Type B pancreatic cell (in vitro differentiated cells): ENCODE results near the gene ABCA3. TPM values are rescaled to one million over a fixed set of nuclear protein-coding genes. Genes with fewer than 3 reads are reported as not detected.
"Not testable (repeated sequence)": the region's sequence is repeated elsewhere in the genome, so short reads cannot be mapped to it uniquely, and the experiment has no call there.

Experiments
- DNase-seq: peaks from one replicate; pipeline ENCODE4 v3.0.0; 2021; ENCODE audit warnings: mixed read lengths; ENCODE audit not compliant: unreplicated experiment; ENCODE audit errors: extremely low spot score
- H3K27ac Mint-ChIP-seq: 2 replicates; pipeline ENCODE4 v1.8.0; 2021; ENCODE audit warnings: mild to moderate bottlenecking, mixed read lengths
- H3K27me3 Mint-ChIP-seq: 2 replicates; pipeline ENCODE4 v1.8.0; 2021; ENCODE audit warnings: mixed read lengths
- H3K36me3 Mint-ChIP-seq: 2 replicates; pipeline ENCODE4 v1.8.0; 2021; ENCODE audit warnings: mixed read lengths
- H3K4me1 Mint-ChIP-seq: one replicate; pipeline ENCODE4 v1.8.0; 2021; ENCODE audit warnings: mixed read lengths; ENCODE audit not compliant: unreplicated experiment
- H3K4me3 Mint-ChIP-seq: 2 replicates; pipeline ENCODE4 v1.8.0; 2021; ENCODE audit warnings: mild to moderate bottlenecking, mixed read lengths
- H3K9me3 Mint-ChIP-seq: 2 replicates; pipeline ENCODE4 v1.8.0; 2021; ENCODE audit warnings: mixed read lengths
- CTCF ChIP-seq: fragments of 200-600 bp; sonication (generic); conservative IDR thresholded peaks from 2 replicates; pipeline ENCODE4 v1.5.0; 2021; ENCODE audit warnings: antibody characterized with exemption, mild to moderate bottlenecking
- total RNA-seq: library from RNA; stranded (reverse); gene quantifications from 2 replicates; pipeline ENCODE4 v1.2.1, GENCODE V29; 2021; ENCODE audit warnings: low replicate concordance

ABCA3 gene
- total RNA-seq, 1 donor from 2014 or later = 10.5 TPM

DNA sequence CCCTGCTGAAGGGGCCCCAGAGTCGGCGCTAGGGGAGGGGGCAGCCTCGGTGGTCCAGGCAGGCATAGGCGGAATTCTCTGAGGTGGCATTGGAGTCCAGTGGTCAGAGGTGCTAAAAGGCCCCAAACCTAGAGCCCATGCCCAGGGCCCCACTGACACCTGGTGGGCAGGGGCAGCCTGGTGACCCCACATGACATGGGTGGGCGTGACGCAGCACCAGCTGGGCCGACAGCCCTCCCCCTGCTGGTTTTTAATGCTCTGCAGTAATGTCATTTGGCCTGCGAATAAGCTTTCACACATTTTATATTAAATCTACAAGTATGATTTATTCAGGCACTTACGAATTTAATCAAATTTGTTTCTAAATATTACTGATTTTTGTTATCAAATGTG is 70.5 kb downstream of the ABCA3 start:
- peaks cover 5% of the 10 kb centered on the region for H3K36me3 Mint-ChIP-seq
- DNase-seq = no peak
- H3K27me3 Mint-ChIP-seq = no peaks in the 10 kb centered on the region
- no peak for TF ChIP-seq CTCF
- no peaks in the 10 kb centered on the region for H3K9me3 Mint-ChIP-seq
- H3K4me1 Mint-ChIP-seq = peaks cover 21% of the 10 kb centered on the region
- peak overlapping the region; percentile 94 for H3K4me3 Mint-ChIP-seq
- no peak overlapping the region for H3K27ac Mint-ChIP-seq

DNA sequence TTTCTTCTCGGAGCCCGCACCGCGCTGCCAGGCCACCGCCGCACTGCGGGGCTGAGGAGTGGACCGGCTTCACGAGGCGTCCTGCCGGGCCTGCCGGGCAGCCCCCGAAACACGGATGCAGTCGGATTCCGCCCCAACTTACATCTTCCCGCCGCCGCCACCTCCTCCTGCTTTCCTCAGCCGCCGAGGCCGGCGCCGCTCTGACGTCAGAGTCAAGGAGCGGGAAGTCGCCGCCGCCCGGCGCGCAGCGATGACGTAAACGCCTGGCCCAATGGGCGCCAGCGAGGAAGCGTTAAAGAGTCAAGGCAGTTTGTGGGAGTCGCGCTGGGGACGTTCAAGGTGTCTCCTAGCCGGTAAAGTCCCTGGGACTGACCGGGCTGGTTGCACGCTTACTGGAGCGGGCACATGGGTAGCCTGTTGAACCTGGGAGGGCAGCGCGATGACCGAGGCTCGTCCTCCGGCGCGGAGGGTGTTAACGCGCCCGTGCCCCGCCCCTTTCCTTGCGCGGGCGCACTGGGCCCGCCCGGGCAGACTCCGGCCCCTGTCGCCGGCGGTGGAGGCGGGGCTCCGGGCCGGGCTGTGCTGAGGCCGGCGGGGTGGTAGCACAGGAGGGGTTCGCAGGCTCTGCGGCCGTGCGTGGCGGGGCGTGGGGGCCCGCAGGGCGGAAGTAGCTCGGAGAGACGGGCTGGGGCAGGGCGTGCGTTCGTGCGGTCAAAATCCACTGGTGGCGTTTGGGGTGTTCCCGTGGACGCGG is 72.4 kb downstream of the ABCA3 start, which contains the start of gene RNPS1:
TSS of gene RNPS1 (minus strand) at position 214 of the 754 bp plus-strand sequence. CDS start 3,483 bp downstream, outside the sequence.
- peaks cover 27% of the 10 kb centered on the region for H3K4me1 Mint-ChIP-seq
- H3K36me3 Mint-ChIP-seq = peaks cover 8% of the 10 kb centered on the region
- peak; percentile 97 for DNase-seq
- no peaks in the 10 kb centered on the region for H3K9me3 Mint-ChIP-seq
- TF ChIP-seq CTCF = no peak
- H3K27ac Mint-ChIP-seq = peak within 1 kb of the TSS; percentile 99
- H3K4me3 Mint-ChIP-seq = peak within 1 kb of the TSS; percentile 94
- no peaks in the 10 kb centered on the region for H3K27me3 Mint-ChIP-seq

DNA sequence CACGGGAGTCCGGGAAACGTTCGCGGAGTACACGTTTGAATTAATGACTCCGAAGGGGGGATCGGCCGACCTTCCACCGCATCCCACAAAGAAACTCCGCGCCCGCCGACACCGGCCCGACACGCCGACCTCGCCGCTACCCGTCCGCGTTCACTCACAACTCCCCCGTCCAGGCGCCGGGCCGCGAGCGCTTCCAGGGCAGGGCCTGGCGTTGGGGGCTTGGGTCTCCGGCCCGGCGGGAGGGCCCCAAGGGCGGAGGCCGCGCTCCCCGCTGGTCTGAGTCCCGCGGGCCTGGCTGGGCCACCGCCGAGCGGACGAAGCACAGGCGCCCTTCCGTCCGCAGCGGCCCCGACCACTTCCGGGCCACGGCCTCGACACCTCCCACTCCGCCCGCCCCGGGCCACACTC is 73.0 kb downstream of the ABCA3 start:
- not testable (repeated sequence) for DNase-seq, H3K27me3 Mint-ChIP-seq, H3K9me3 Mint-ChIP-seq
- Mint-ChIP-seq H3K27ac (peak overlapping the region; percentile 99), H3K4me1 (peaks cover 27% of the 10 kb centered on the region), H3K36me3 (peaks cover 13% of the 10 kb centered on the region), H3K4me3 (peak overlapping the region; percentile 94)

- peaks cover 13% of the 10 kb centered on the region for H3K36me3 Mint-ChIP-seq
- DNase-seq, H3K27me3 Mint-ChIP-seq, H3K9me3 Mint-ChIP-seq: not testable (repeated sequence)
- peak overlapping the region; percentile 90 for H3K27ac Mint-ChIP-seq
- peaks cover 27% of the 10 kb centered on the region for H3K4me1 Mint-ChIP-seq
- H3K4me3 Mint-ChIP-seq = peak overlapping the region; percentile 94
Observed at GRCh38 chr16:2266887-2267286, 73.6 kb downstream of the ABCA3 start.

DNA sequence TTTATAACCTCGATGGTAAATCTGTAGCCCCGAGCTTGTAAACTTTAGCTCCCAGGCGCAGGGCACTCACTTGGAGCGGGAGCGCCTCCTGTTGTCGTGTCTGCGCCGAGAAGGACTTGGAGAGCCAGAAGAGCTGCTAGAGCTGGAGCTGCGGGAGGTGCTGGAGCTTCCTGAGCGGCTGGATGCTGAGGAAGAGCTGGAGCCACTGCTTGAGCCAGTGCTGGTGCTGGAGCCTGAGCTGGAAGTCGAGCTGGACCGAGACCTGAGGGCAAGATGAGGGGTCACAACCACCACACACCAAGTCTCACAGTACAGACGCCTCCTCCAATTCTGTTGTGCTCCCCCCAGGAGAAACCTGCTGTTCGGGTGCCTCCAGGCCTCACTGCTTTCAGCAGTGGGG is 77.5 kb downstream of the ABCA3 start:
- Mint-ChIP-seq H3K4me1 (peaks cover 22% of the 10 kb centered on the region), H3K36me3 (peaks cover 23% of the 10 kb centered on the region), H3K27ac (peak overlapping the region; percentile 29)
- not testable (repeated sequence) for DNase-seq, H3K27me3 Mint-ChIP-seq, H3K4me3 Mint-ChIP-seq, H3K9me3 Mint-ChIP-seq

DNA sequence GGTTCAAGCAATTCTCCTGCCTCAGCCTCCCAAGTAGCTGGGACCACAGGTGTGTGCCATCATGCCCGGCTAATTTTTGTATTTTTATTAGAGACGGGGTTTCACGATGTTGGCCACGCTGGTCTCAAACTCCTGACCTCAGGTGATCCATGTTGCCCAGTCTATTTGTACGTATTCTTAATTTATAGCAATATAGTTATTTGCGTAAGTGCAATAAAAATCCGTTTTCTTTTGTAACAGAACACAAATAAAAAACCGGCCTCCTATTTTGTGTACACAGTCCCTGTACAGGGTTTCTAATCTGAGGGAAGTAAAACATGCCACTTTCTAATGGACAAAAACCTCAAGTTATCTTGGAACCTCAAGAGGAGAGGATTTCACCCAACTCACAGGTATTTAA is 80.3 kb downstream of the ABCA3 start:
- peaks cover 8% of the 10 kb centered on the region for H3K4me1 Mint-ChIP-seq
- TF ChIP-seq CTCF = no peak
- DNase-seq = no peak
- H3K36me3 Mint-ChIP-seq = peaks cover 27% of the 10 kb centered on the region
- H3K27ac Mint-ChIP-seq = no peak overlapping the region
- no peak overlapping the region for H3K4me3 Mint-ChIP-seq
- no peaks in the 10 kb centered on the region for H3K9me3 Mint-ChIP-seq
- H3K27me3 Mint-ChIP-seq = no peaks in the 10 kb centered on the region

GRCh38 chr16:2258530-2258929 is 82.0 kb downstream of the ABCA3 start:
- not testable (repeated sequence) for H3K4me3 Mint-ChIP-seq, DNase-seq, H3K27me3 Mint-ChIP-seq, H3K4me1 Mint-ChIP-seq, H3K9me3 Mint-ChIP-seq, H3K27ac Mint-ChIP-seq
- H3K36me3 Mint-ChIP-seq = peaks cover 24% of the 10 kb centered on the region
